Measurements from ENCODE around the gene TFDP1.

The TFDP1 gene

DNA sequence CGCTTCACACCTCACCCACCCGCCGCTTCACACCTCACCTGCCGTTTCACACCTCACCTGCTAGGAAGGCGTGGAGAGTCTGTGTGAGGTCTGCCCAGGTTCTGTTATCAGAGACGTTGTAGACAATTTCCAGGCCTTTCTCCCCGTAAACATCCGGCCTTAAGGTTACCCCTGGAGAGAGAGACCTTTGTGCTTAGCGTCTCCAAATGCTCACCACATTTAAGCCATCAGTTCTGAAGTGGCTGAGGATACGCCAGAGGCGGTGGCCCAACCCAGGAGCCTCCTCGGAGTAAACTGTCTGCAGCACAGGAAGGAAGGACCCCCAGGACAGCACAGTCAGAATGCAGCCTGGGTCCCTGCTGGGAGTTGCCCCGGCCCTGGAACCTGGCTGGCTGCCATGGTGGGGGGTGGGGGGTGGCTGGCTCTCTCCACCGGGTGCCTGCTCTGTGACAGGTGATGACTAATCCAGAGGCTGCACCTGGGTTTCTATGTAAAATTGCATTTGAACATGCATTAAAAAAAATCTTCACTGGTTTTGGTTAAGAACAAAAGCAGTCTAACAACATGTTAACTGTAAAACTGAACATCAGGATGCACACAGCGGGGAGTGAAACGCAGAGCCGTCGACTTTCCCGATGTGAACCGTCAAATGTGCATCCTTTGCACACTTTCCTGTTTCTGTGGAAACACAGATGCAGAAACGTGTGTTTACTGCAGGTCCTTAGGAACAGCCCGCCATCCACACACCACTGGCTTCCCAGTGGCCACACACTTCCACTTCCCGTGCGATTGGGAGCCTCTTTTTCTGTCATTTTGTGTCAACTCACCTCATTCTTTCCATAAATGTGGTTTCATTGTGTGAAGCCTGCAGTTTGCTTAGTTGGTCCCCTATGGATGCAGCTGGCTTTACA is 69.0 kb downstream of the TFDP1 start:
- TF ChIP-seq, protein P1, sequence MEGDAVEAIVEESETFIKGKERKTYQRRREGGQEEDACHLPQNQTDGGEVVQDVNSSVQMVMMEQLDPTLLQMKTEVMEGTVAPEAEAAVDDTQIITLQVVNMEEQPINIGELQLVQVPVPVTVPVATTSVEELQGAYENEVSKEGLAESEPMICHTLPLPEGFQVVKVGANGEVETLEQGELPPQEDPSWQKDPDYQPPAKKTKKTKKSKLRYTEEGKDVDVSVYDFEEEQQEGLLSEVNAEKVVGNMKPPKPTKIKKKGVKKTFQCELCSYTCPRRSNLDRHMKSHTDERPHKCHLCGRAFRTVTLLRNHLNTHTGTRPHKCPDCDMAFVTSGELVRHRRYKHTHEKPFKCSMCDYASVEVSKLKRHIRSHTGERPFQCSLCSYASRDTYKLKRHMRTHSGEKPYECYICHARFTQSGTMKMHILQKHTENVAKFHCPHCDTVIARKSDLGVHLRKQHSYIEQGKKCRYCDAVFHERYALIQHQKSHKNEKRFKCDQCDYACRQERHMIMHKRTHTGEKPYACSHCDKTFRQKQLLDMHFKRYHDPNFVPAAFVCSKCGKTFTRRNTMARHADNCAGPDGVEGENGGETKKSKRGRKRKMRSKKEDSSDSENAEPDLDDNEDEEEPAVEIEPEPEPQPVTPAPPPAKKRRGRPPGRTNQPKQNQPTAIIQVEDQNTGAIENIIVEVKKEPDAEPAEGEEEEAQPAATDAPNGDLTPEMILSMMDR (IDR thresholded peaks at IDR 0.05): no peak

DNA sequence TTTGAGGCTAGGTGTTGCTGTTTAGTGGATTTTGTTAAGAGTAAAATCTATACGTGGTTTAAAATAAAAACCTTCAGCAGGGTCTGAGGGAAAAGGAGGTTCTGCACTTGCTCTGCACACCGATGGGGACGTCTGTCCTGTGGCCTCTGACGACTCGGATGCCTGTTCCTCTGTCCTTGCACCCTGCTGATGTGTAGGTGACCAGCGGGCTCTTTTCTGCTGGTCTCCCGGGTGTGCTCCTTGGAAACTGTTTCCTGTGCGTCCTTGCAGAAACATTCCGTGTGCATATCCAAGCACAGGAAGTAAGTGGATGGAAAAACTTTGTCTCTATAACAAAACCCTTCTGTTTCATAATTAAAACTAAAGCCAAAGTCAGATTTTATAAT is 69.6 kb downstream of the TFDP1 start:
- TF ChIP-seq, protein P1 (IDR thresholded peaks at IDR 0.05): no peak

DNA sequence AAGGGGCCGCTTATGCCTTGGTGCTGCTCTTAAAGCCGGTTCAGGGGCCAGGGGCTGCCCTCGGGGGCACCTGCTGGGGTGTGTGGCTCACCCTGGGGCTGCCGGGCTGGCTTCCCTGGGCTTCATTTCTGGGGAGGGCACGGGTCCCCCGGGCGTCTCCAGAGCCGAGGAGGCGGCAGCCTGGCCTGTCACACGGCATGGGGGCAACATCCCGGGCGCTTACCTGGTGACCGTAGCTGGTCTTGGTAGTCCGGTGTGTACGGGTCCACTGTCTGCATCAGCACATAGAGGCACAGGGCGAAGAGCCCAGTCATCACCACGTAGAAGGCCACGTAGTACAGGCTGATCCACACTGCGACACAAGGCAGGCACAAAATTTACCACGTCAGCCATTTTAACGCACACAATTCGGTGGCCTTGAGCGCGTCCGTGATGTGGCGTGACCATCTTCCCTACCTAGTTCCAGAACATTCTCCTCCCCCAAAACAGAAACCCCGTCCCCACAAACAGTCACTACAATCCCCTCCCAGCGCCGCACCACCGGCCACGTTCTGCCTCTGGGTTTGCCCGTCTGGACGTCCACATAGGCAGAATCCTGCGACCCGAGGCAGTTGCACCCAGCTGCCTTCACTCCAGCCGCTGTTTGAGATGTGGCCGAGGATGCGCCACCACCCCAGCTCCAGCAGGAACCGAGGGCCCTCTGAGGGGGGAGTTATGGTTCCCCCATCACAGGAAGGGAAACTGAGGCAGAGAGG is 70.2 kb downstream of the TFDP1 start:
- TF ChIP-seq, protein P1 (IDR thresholded peaks at IDR 0.05): no peak

DNA sequence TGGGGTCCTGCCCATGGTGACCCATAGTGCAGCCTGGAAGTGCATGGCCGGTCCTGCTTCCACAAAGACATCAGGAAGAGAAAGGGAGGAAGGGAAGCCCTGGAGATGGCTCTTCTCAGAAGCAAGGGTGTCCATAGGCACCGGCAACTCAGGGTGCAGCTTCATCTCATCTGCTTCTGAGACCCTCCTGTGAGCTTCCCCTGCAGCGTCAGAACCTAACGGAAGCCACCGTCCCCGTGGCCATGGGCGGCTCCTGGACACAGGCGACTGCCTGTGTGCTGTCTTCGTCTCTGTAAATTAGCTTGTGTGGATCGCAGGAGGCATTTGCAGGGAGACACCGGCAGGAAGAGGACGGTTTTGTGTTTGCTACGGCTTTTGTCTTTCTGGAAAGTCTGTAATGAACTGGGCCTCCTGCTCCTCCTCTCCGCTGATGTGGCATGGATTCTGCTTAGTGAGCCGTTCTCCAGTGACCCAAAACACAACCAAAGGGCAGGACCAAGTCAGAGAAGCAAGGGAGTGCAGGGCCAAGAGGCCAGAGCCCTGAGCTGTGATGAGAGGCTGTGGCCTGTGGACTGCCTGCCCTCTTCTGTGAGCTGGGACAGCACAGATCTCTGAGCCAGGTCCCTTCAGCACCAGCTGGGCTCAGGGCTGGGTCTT is 70.9 kb downstream of the TFDP1 start:
- TF ChIP-seq, protein P1 (IDR thresholded peaks at IDR 0.05): no peak

DNA sequence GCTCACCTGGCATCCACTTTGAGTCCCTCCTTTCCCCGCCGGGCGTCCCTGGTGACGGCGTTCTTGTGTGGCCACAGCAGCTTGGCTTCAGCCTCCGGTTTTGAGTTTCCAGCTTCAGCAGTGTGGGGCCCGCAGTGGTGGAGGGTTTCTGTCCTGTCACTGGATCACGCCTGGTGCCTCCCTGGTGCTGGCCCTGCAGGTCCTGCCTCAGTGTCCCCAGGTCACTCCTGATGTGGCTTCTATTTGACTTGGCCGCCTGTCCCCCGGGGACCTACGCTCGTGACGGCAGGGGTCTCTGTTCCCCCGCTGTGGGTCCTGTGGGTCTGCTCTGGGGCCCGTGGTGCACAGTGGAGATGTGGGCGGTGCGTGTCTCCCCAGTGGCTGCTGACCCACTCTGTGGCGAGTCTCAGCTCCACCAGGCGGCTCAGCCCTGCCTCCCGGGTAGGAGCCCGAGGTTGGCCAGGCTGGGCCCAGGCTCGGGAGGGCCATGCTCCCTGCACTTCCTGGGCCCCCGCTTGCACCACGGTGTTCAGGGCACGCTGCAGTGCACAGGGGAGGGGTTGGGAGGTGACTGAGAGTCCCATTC is 71.5 kb downstream of the TFDP1 start:
- TF ChIP-seq, protein P1 (IDR thresholded peaks at IDR 0.05): no peak

DNA sequence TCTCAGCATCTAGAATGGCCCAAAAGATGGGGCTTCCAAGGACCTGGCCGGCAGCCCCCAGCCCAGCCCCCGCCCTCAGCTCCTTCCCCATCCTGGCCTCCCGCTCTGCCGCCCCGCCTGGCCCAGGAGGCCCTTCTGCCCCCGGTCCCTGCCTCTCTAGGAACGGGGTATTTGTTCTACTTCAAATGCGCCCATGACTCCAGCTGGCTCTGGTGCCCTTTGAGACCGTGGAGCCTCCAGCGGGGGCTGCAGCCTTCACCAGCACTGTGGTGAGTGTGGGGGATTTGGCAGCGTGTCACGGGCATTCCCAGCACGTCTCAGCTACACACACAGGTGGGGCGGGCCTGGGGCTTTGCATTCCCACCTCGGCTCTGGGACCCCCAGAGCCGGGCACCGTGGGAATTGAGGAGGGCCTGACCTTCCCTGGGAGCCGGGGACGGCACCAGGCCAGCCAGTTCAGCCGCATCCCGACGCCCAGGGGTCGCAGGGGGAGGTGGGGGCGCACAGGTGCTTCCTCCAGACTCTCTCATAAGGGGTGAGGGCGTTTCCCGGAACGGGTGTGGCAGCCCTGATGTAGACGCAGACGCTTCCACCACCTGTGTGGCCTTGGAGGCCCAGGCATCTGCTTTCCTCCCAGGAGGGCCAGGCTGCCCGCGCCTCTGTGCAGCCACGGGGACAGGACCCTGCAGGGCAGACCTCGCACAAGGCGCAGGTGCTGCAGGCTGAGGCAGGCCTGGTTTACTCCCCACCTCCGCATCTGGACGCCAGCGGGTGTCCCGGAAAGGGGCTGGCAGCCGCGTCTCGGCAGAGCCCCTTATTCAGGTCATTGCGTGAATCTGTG is 72.5 kb downstream of the TFDP1 start:
- TF ChIP-seq, protein P1 (IDR thresholded peaks at IDR 0.05): no peak
